Upper lobe of left lung (tissue), 6 donors: Measurements from ENCODE around the gene MYO9A. TPM values are rescaled to one million over a fixed set of nuclear protein-coding genes. Genes with fewer than 3 reads are reported as not detected.

Source experiments
- ATAC-seq, 2 donors: fragments of 200-7000 bp; cut with Tn5 transposase; one replicate each; pipeline ENCODE4 v1.9.1; 2022; ENCODE audit warnings: mild to moderate bottlenecking in 2 of 2, moderate library complexity in 2 of 2; ENCODE audit not compliant: low FRiP score in 2 of 2
- DNase-seq, 2 donors: peaks; one replicate each; pipeline ENCODE4 v3.0.0-alpha.2; 2019 to 2020
- H3K27ac ChIP-seq, 4 donors: fragments of 200-600 bp; sonication (generic); one replicate each; pipeline ENCODE4 v1.5.1; 2016 to 2019
- H3K27me3 ChIP-seq, 4 donors: fragments of 200-600 bp; sonication (generic); one replicate each; pipeline ENCODE4 v1.5.1; 2017 to 2019
- H3K36me3 ChIP-seq, 4 donors: fragments of 200-600 bp; sonication (generic); one replicate each; pipeline ENCODE4 v1.5.1; 2016 to 2019
- H3K4me1 ChIP-seq, 4 donors: fragments of 200-600 bp; sonication (generic); one replicate each; pipeline ENCODE4 v1.5.1; 2018 to 2019
- H3K4me3 ChIP-seq, 4 donors: fragments of 200-600 bp; sonication (generic); one replicate each; pipeline ENCODE4 v1.5.1; 2017 to 2019; ENCODE audit warnings: mild to moderate bottlenecking in 2 of 4, moderate library complexity in 1 of 4
- H3K9me3 ChIP-seq, 4 donors: fragments of 200-600 bp; sonication (generic); one replicate each; pipeline ENCODE4 v1.5.1; 2018 to 2019
- CTCF ChIP-seq, 6 experiments: fragments of 450-650 bp in 4 of 6; fragments of 200-600 bp in 2 of 6; sonication (generic) in 2 of 6; IDR thresholded peaks; one replicate each; pipeline ENCODE4 v1.5.1; 2016 to 2019; ENCODE audit warnings: antibody characterized with exemption in 6 of 6
- EP300 ChIP-seq, 4 donors: sonication (generic); formaldehyde crosslinking; IDR thresholded peaks; one replicate each; pipeline ENCODE4 v1.5.1; 2017; ENCODE audit warnings: antibody characterized with exemption in 4 of 4, control low read depth in 2 of 4
- POLR2A ChIP-seq, 4 donors: fragments of 450-650 bp; IDR thresholded peaks; one replicate each; pipeline ENCODE4 v1.5.1; 2016 to 2017; ENCODE audit warnings: antibody characterized with exemption in 4 of 4, mild to moderate bottlenecking in 2 of 4
- POLR2AphosphoS5 ChIP-seq, 2 donors: sonication (generic); formaldehyde crosslinking; IDR thresholded peaks; one replicate each; pipeline ENCODE4 v1.5.1; 2017; ENCODE audit warnings: antibody characterized with exemption in 2 of 2
- WGBS, 2 donors: methylation state at CpG; one replicate each; pipeline ENCODE4 v1.1.5; 2017 to 2018; 5-methylcytosine and 5-hydroxymethylcytosine counted together
- total RNA-seq, 6 donors: library from RNA; depleted of rRNA in 4 of 6; stranded (reverse); fragments of >200 nt in 4 of 6; gene quantifications; one replicate each; pipeline versions ENCODE4 v1.1.0 to v1.2.1, GENCODE V29; 2016 to 2021
- donor health status: DM: no; HTN: no; CAD: no; lungs with moderate emphysema.
- donor health status: DM: no; HTN: yes; CAD: no; lungs with severe emphysema.

MYO9A gene
- total RNA-seq, 6 donors from 2014 or later: 53.2 to 143 (median 76.5) TPM

- no peak overlapping the region for H3K4me3 ChIP-seq
- H3K4me1 ChIP-seq: no peaks in the 10 kb centered on the region
- peak in 1 of 2 donors; percentile 83 for DNase-seq
- no peaks in the 10 kb centered on the region for H3K36me3 ChIP-seq
- H3K27ac ChIP-seq: no peak overlapping the region
- 82 to 90% methylated on average over 10 to 33 of the region's 38 CpGs for WGBS, 2 donors
- H3K9me3 ChIP-seq: no peaks in the 10 kb centered on the region
- no peak for TF ChIP-seq EP300 (IDR thresholded peaks at IDR 0.05)
- TF ChIP-seq POLR2A (IDR thresholded peaks at IDR 0.05): no peak
- no peak for TF ChIP-seq POLR2AphosphoS5 (IDR thresholded peaks at IDR 0.05)
- TF ChIP-seq CTCF (IDR thresholded peaks at IDR 0.05): no peak
- H3K27me3 ChIP-seq: no peaks in the 10 kb centered on the region
- ATAC-seq: peak in 1 of 2 donors; percentile 10
Observed at GRCh38 chr15:71811752-71812735, 305.9 kb downstream of the MYO9A start.

DNA sequence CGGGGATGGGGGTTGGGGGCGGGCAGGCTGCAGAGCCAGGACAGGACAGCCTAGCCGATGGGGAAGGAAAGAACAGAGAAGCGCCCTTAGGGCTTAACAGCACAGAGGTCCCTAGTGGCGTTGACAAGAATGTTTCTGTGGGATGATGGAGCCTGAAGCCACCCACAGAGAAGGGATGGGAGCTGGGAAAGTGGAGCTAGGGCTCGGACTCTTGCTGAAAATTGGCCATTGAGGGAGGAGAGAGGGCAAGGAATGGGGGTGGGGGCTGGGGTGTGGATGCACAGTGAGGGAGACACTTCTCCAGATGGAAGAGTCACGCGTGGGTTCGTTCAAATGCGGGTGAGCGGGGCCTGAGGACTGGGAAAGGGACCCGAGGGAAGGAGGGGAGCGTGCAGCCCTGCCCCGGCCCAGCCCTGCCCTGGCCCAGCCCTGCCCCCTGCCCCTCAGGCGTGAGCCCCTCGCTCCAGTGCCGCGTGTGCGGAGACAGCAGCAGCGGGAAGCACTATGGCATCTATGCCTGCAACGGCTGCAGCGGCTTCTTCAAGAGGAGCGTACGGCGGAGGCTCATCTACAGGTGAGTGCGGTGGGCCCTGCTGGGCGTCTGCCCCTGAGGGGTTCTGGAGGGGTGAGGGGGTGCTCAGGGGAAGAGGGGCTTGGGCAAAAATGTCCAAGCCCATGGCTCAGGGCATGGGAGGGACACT is 306.8 kb downstream of the MYO9A start:
- no peak overlapping the region for H3K27ac ChIP-seq
- H3K36me3 ChIP-seq: no peaks in the 10 kb centered on the region
- ATAC-seq: no peak
- 87 to 89% methylated on average over 25 to 27 of the region's 27 CpGs for WGBS, 2 donors
- TF ChIP-seq CTCF (IDR thresholded peaks at IDR 0.05) (no peak), POLR2AphosphoS5 (IDR thresholded peaks at IDR 0.05) (no peak), EP300 (IDR thresholded peaks at IDR 0.05) (no peak), POLR2A (IDR thresholded peaks at IDR 0.05) (no peak)
- no peaks in the 10 kb centered on the region for H3K27me3 ChIP-seq
- H3K4me3 ChIP-seq: no peak overlapping the region
- DNase-seq: peak in 1 of 2 donors; percentile 71
- H3K9me3 ChIP-seq: no peaks in the 10 kb centered on the region
- H3K4me1 ChIP-seq: peaks cover 0 to 3% (median 0%) of the 10 kb centered on the region in 4 donors

GRCh38 chr15:71810256-71811035 is 307.5 kb downstream of the MYO9A start, which contains the start of gene NR2E3:
NR2E3 (plus strand) TSS chr15:71810554; CDS start chr15:71810744, 190 bp downstream.
- no peaks in the 10 kb centered on the region for H3K27me3 ChIP-seq
- 88 to 91% methylated on average over 14 of the region's 16 CpGs for WGBS, 2 donors
- no peak for ATAC-seq
- peak in 1 of 2 donors; percentile 57 for DNase-seq
- no peaks in the 10 kb centered on the region for H3K9me3 ChIP-seq
- H3K4me3 ChIP-seq: no peak within 1 kb of the TSS
- TF ChIP-seq EP300 (IDR thresholded peaks at IDR 0.05): no peak
- no peak for TF ChIP-seq POLR2AphosphoS5 (IDR thresholded peaks at IDR 0.05)
- H3K27ac ChIP-seq: no peak within 1 kb of the TSS
- no peaks in the 10 kb centered on the region for H3K36me3 ChIP-seq
- peaks cover 0 to 3% (median 0%) of the 10 kb centered on the region in 4 donors for H3K4me1 ChIP-seq

DNA sequence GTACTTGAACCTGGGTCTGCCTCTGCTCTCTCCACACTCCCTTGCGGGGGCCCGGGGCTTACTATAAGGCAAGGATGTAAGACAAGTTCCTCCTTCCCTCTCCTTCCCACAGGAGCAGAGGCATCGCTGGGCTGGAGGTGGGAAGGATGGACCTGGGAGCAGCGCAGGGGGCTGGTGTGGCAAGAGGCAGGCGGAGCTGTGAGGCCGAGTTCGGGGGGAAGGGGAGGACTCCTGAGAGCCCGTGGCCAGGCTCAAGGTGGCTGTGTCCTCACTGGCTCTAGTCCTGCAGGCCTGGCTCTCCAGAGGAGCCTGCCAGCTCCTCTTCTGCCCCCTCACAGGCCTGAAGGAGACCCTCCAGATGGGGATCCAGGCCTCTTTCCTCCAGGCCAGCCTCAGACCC is 308.6 kb downstream of the MYO9A start:
- TF ChIP-seq EP300 (IDR thresholded peaks at IDR 0.05) (no peak), CTCF (IDR thresholded peaks at IDR 0.05) (no peak), POLR2AphosphoS5 (IDR thresholded peaks at IDR 0.05) (no peak), POLR2A (IDR thresholded peaks at IDR 0.05) (no peak)
- peaks cover 0 to 3% (median 0%) of the 10 kb centered on the region in 4 donors for H3K4me1 ChIP-seq
- H3K27ac ChIP-seq: no peak overlapping the region
- WGBS, 2 donors: 79 to 86% methylated on average over 8 of the region's 8 CpGs
- no peaks in the 10 kb centered on the region for H3K9me3 ChIP-seq
- no peaks in the 10 kb centered on the region for H3K36me3 ChIP-seq
- H3K27me3 ChIP-seq: no peaks in the 10 kb centered on the region
- ATAC-seq (no peak), DNase-seq (peak in 1 of 2 donors; percentile 40)
- H3K4me3 ChIP-seq: no peak overlapping the region
